Measurements from ENCODE around the gene TTLL4. TPM values are rescaled to one million over a fixed set of nuclear protein-coding genes. Genes with fewer than 3 reads are reported as not detected.

TTLL4 gene
- total and polyA plus RNA-seq, 4 experiments from 2014 or later, result 0.36 to 26.1 (median 14.2) TPM

GRCh38 chr2:218713922-218714321 is 3.3 kb downstream of the TTLL4 start:
- peak overlapping the region in 1 of 7 donors; percentile 5 for H3K27ac Mint-ChIP-seq
- Histone ChIP-seq H3K36me3 (ENCODE audit: insufficient read depth, low read length) (no peaks in the 10 kb centered on the region), H3K27me3 (ENCODE audit: insufficient read depth, low read length) (no peaks in the 10 kb centered on the region), H3K4me3 (ENCODE audit: low read length in 2 of 2) (no peak overlapping the region), H3K27ac (ENCODE audit: low read depth, low read length) (no peak overlapping the region), H3K9me3 (ENCODE audit: control insufficient read depth in 1 of 2, low read length in 2 of 2) (no peaks in the 10 kb centered on the region), H3K4me1 (ENCODE audit: insufficient read depth, low read length) (peaks cover 16% of the 10 kb centered on the region)
- ChIA-PET CTCF (ENCODE audit: partially characterized antibody) (interaction anchor here (1.1 kb wide), 1 partner anchor 197 kb away, joined by 3 read pairs; no protein-coding TSS in a partner anchor), POLR2A (ENCODE audit: partially characterized antibody) (no interaction called here)
- no peaks in the 10 kb centered on the region for H3K27me3 Mint-ChIP-seq
- no peak for DNase-seq
- H3K4me1 Mint-ChIP-seq, result peaks cover 16 to 26% (median 19%) of the 10 kb centered on the region in 4 donors
- peaks cover 11 to 15% of the 10 kb centered on the region in 2 donors for H3K36me3 Mint-ChIP-seq
- H3K9me3 Mint-ChIP-seq, result no peaks in the 10 kb centered on the region
- intact Hi-C loops (cut with micrococcal nuclease), result loop anchor here (5.0 kb wide), 1 partner anchor 448 kb away; the partner anchor contains the start of gene NHEJ1
- no peak overlapping the region for H3K4me3 Mint-ChIP-seq

- H3K27ac Mint-ChIP-seq, result no peak overlapping the region
- no peaks in the 10 kb centered on the region for H3K9me3 Mint-ChIP-seq
- Histone ChIP-seq H3K9me3 (ENCODE audit: control insufficient read depth in 1 of 2, low read length in 2 of 2) (no peaks in the 10 kb centered on the region), H3K27ac (ENCODE audit: low read depth, low read length) (no peak overlapping the region), H3K4me1 (ENCODE audit: insufficient read depth, low read length) (peaks cover 11% of the 10 kb centered on the region), H3K36me3 (ENCODE audit: insufficient read depth, low read length) (no peaks in the 10 kb centered on the region), H3K27me3 (ENCODE audit: insufficient read depth, low read length) (no peaks in the 10 kb centered on the region), H3K4me3 (ENCODE audit: low read length in 2 of 2) (no peak overlapping the region)
- H3K4me1 Mint-ChIP-seq, result peaks cover 19 to 26% (median 22%) of the 10 kb centered on the region in 4 donors
- H3K36me3 Mint-ChIP-seq, result peaks cover 11 to 15% of the 10 kb centered on the region in 2 donors
- no peak for DNase-seq
- POLR2A ChIA-PET (ENCODE audit: partially characterized antibody), result no interaction called here
- no peaks in the 10 kb centered on the region for H3K27me3 Mint-ChIP-seq
- intact Hi-C loops (cut with micrococcal nuclease), result no loop called here
- CTCF ChIA-PET (ENCODE audit: partially characterized antibody), result no interaction called here
- H3K4me3 Mint-ChIP-seq, result no peak overlapping the region
Observed at GRCh38 chr2:218716070-218716469, 5.4 kb downstream of the TTLL4 start.

GRCh38 chr2:218717262-218717661 is 6.6 kb downstream of the TTLL4 start:
- H3K4me1 Mint-ChIP-seq, result peaks cover 7 to 15% (median 13%) of the 10 kb centered on the region in 4 donors
- POLR2A ChIA-PET (ENCODE audit: partially characterized antibody), result interaction anchor here (0.6 kb wide), 1 partner anchor 529 kb away, joined by 4 read pairs; no protein-coding TSS in a partner anchor
- H3K27ac Mint-ChIP-seq, result no peak overlapping the region

GRCh38 chr2:218718058-218718457 is 7.4 kb downstream of the TTLL4 start:
- intact Hi-C loops (cut with micrococcal nuclease), result no loop called here

More at GRCh38 chr2:218717262-218717661, 6.6 kb downstream of the TTLL4 start:
- peaks cover 11 to 15% of the 10 kb centered on the region in 2 donors for H3K36me3 Mint-ChIP-seq
- CTCF ChIA-PET (ENCODE audit: partially characterized antibody), result interaction anchor here (1.1 to 1.5 kb wide), 2 partner anchors 60 to 130 kb away, joined by 3 to 4 read pairs; no protein-coding TSS in a partner anchor
- H3K9me3 ChIP-seq (ENCODE audit: control insufficient read depth in 1 of 2, low read length in 2 of 2), result no peaks in the 10 kb centered on the region
- no peak overlapping the region for H3K4me3 ChIP-seq (ENCODE audit: low read length in 2 of 2)
- H3K9me3 Mint-ChIP-seq, result no peaks in the 10 kb centered on the region
- no peak overlapping the region for H3K4me3 Mint-ChIP-seq
- H3K36me3 ChIP-seq (ENCODE audit: insufficient read depth, low read length), result no peaks in the 10 kb centered on the region
- no peaks in the 10 kb centered on the region for H3K27me3 ChIP-seq (ENCODE audit: insufficient read depth, low read length)
- no peak for DNase-seq
- no peaks in the 10 kb centered on the region for H3K27me3 Mint-ChIP-seq
- no peak overlapping the region for H3K27ac ChIP-seq (ENCODE audit: low read depth, low read length)
- H3K4me1 ChIP-seq (ENCODE audit: insufficient read depth, low read length), result no peaks in the 10 kb centered on the region
- intact Hi-C loops (cut with micrococcal nuclease), result no loop called here

GRCh38 chr2:218719457-218719856 is 8.8 kb downstream of the TTLL4 start:
- POLR2A ChIA-PET (ENCODE audit: partially characterized antibody), result no interaction called here
- Mint-ChIP-seq H3K27me3 (no peaks in the 10 kb centered on the region), H3K9me3 (peaks cover 0 to 2% (median 0%) of the 10 kb centered on the region in 8 donors), H3K4me1 (peaks cover 13 to 22% (median 18%) of the 10 kb centered on the region in 4 donors), H3K27ac (no peak overlapping the region), H3K4me3 (no peak overlapping the region), H3K36me3 (peaks cover 6 to 9% of the 10 kb centered on the region in 2 donors)
- Histone ChIP-seq H3K36me3 (ENCODE audit: insufficient read depth, low read length) (no peaks in the 10 kb centered on the region), H3K9me3 (ENCODE audit: control insufficient read depth in 1 of 2, low read length in 2 of 2) (no peaks in the 10 kb centered on the region), H3K4me3 (ENCODE audit: low read length in 2 of 2) (no peak overlapping the region), H3K4me1 (ENCODE audit: insufficient read depth, low read length) (no peaks in the 10 kb centered on the region), H3K27me3 (ENCODE audit: insufficient read depth, low read length) (no peaks in the 10 kb centered on the region), H3K27ac (ENCODE audit: low read depth, low read length) (no peak overlapping the region)
- no peak for DNase-seq
- intact Hi-C loops (cut with micrococcal nuclease), result no loop called here
- CTCF ChIA-PET (ENCODE audit: partially characterized antibody), result interaction anchor here (0.9 kb wide), 1 partner anchor 9 kb away, joined by 3 read pairs; the partner anchor contains the start of gene TTLL4

More at GRCh38 chr2:218718058-218718457, 7.4 kb downstream of the TTLL4 start:
- Mint-ChIP-seq H3K9me3 (no peaks in the 10 kb centered on the region), H3K36me3 (peaks cover 11 to 15% of the 10 kb centered on the region in 2 donors), H3K27ac (no peak overlapping the region), H3K4me1 (peaks cover 15 to 23% (median 20%) of the 10 kb centered on the region in 4 donors), H3K4me3 (no peak overlapping the region), H3K27me3 (no peaks in the 10 kb centered on the region)
- Histone ChIP-seq H3K4me3 (ENCODE audit: low read length in 2 of 2) (no peak overlapping the region), H3K27ac (ENCODE audit: low read depth, low read length) (no peak overlapping the region), H3K27me3 (ENCODE audit: insufficient read depth, low read length) (no peaks in the 10 kb centered on the region), H3K4me1 (ENCODE audit: insufficient read depth, low read length) (no peaks in the 10 kb centered on the region), H3K9me3 (ENCODE audit: control insufficient read depth in 1 of 2, low read length in 2 of 2) (no peaks in the 10 kb centered on the region), H3K36me3 (ENCODE audit: insufficient read depth, low read length) (no peaks in the 10 kb centered on the region)
- POLR2A ChIA-PET (ENCODE audit: partially characterized antibody), result no interaction called here
- no peak for DNase-seq
- CTCF ChIA-PET (ENCODE audit: partially characterized antibody), result interaction anchor here (1.1 to 1.5 kb wide), 2 partner anchors 61 to 129 kb away, joined by 3 to 4 read pairs; no protein-coding TSS in a partner anchor

GRCh38 chr2:218720048-218721041 is 9.7 kb downstream of the TTLL4 start:
- Histone ChIP-seq H3K27ac (ENCODE audit: low read depth, low read length) (no peak overlapping the region), H3K9me3 (ENCODE audit: control insufficient read depth in 1 of 2, low read length in 2 of 2) (no peaks in the 10 kb centered on the region), H3K36me3 (ENCODE audit: insufficient read depth, low read length) (no peaks in the 10 kb centered on the region), H3K4me1 (ENCODE audit: insufficient read depth, low read length) (no peaks in the 10 kb centered on the region), H3K27me3 (ENCODE audit: insufficient read depth, low read length) (no peaks in the 10 kb centered on the region), H3K4me3 (ENCODE audit: low read length in 2 of 2) (no peak overlapping the region)
- Mint-ChIP-seq H3K9me3 (peaks cover 0 to 4% (median 0%) of the 10 kb centered on the region in 8 donors), H3K27ac (peak overlapping the region in 1 of 7 donors; percentile 72), H3K4me1 (peaks cover 13 to 22% (median 18%) of the 10 kb centered on the region in 4 donors), H3K4me3 (no peak overlapping the region), H3K36me3 (peaks cover 6 to 9% of the 10 kb centered on the region in 2 donors), H3K27me3 (no peaks in the 10 kb centered on the region)
- intact Hi-C loops (cut with micrococcal nuclease), result no loop called here
- no peak for DNase-seq
- ChIA-PET CTCF (ENCODE audit: partially characterized antibody) (interaction anchor here (1.2 kb wide), 1 partner anchor 9 kb away, joined by 3 read pairs; no protein-coding TSS in a partner anchor), POLR2A (ENCODE audit: partially characterized antibody) (no interaction called here)

GRCh38 chr2:218721488-218721887 is 10.9 kb downstream of the TTLL4 start:
- H3K36me3 Mint-ChIP-seq, result peaks cover 11 to 12% of the 10 kb centered on the region in 2 donors
- no peaks in the 10 kb centered on the region for H3K27me3 Mint-ChIP-seq
- no peak overlapping the region for H3K4me3 Mint-ChIP-seq
- H3K4me1 Mint-ChIP-seq, result peaks cover 13 to 22% (median 18%) of the 10 kb centered on the region in 4 donors
- DNase-seq, result no peak
- intact Hi-C loops (cut with micrococcal nuclease), result no loop called here
- peaks cover 0 to 14% (median 8%) of the 10 kb centered on the region in 8 donors for H3K9me3 Mint-ChIP-seq
- Histone ChIP-seq H3K9me3 (ENCODE audit: control insufficient read depth in 1 of 2, low read length in 2 of 2) (no peaks in the 10 kb centered on the region), H3K4me3 (ENCODE audit: low read length in 2 of 2) (no peak overlapping the region), H3K27ac (ENCODE audit: low read depth, low read length) (no peak overlapping the region), H3K36me3 (ENCODE audit: insufficient read depth, low read length) (no peaks in the 10 kb centered on the region), H3K27me3 (ENCODE audit: insufficient read depth, low read length) (no peaks in the 10 kb centered on the region), H3K4me1 (ENCODE audit: insufficient read depth, low read length) (no peaks in the 10 kb centered on the region)
- ChIA-PET CTCF (ENCODE audit: partially characterized antibody) (interaction anchor here (0.7 to 1.2 kb wide), 3 partner anchors 10 to 259 kb away, joined by 3 read pairs; no protein-coding TSS in a partner anchor), POLR2A (ENCODE audit: partially characterized antibody) (no interaction called here)
- no peak overlapping the region for H3K27ac Mint-ChIP-seq
